Right forelimb (tissue), 1 donor: Measurements from ENCODE around the gene TMEM63A.
"Not testable (repeated sequence)": the region's sequence is repeated elsewhere in the genome, so short reads cannot be mapped to it uniquely, and the experiment has no call there.

Experiments
- DNase-seq: peaks from one replicate; pipeline ENCODE4 v3.0.0-alpha.2; 2018

The TMEM63A gene

DNA sequence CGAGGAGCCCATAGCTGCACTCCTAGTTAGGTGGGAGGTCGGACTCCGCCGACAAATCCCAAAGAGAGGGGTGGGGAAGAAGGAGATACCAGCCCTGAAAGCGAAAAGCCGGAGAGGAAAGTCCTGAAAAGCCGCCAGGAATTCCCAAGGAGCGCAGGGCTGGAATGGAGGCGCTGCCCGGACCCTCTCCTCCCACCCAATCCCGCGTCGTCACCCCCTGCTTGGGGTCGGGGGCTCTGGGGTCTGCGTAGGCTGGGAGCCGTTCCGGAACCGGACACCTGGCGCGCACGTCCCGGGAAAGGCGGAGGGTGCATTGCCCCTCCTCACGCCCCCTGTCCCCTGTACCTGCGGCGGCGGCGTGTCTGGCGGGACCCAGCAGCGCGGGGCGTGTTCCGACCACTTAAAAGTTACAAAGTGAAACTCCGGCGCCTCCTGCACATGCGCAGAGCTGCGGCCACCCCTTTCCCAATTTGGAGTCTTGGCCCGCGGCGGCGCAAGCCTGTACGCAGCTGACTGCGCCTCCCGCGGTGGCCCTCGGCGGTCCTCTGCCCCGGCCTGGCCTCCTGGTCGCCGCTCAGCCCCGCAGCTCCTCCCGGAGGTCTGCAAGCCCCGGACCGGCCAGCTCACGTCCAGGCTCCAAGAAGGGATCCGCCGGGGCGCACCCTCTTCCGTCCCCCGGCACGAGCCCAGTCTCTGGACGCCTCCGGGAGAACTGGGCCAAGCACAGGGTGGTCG lies at the start of gene TMEM63A:
Gene TMEM63A, minus strand, starts transcription at position 422 of the 735 bp plus-strand sequence. CDS start 4,800 bp downstream, outside the sequence.
- peak; percentile 94 for DNase-seq

DNA sequence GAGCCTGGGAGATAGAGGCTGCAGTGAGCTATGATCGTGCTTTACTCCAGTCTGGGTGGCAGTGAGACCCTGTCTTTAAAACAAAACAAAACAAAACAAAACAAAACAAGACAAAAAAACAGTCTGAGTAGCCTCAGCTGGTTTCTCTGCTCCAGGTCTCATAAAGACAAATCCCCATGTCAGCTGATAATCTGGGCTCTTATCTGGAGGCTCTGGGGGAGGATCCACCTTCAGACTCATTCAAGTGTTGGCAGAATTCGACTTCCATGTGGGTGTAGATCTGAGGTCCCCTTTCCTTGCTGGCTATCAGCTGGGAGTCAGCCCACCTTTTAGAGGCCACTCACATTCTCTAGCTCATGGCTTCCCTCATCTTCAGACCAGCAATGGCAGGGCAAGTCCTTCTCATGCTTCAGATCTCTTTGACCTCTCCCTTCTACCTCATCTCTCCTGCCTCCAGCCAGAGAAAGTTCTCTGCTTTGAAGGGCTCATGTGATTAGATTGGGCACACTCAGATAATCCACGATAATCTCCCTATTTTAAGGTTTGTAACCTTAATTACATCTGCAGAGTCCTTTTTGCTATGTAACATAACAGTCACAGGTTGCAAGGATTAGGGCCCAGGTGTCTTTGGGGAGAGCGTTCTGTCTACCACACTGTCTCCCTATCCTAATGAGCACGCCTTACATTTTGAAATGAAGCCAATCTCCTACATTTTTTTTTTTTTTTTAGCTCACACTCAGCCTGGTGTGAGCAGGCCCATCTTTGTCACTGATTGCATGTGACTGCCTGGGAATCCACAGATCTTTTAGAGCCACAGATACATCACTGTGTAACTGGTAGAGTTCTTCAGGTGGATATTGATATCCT lies 49.3 kb upstream of the TMEM63A start:
- DNase-seq, result no peak

DNA sequence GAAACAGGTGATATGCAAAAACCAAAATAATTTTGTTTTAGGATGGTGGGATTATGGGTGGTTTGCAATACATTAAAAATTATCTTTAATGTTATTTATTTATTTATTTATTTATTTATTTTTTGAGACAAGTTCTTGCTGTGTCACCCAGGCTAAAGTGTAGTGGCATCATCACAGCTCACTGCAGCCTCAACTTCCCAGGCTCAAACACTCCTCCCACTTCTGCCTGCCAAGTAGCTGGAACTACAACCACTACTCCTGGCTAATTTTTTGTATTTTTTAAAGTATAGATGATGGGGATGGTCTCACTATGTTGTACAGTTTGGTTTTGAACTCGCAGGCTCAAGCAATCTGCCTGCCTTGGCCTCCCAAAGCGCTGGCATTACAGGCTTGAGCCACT lies 48.4 kb upstream of the TMEM63A start:
- no peak for DNase-seq

DNA sequence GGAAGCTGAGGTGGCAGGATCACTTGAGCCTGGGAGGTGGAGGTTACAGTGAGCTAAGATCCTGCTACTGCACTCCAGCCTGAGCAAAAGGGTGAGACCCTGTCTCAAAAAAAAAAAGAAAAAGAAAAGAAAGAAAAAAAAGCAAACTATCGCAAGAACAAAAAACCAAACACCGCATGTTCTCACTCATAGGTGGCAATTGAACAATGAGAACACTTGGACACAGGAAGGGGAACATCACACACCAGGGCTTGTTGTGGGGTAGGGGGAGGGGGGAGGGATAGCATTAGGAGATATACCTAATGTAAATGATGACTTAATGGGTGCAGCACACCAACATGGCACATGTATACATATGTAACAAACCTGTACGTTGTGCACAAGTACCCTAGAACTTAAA lies 47.3 kb upstream of the TMEM63A start:
- DNase-seq, result not testable (repeated sequence)

DNA sequence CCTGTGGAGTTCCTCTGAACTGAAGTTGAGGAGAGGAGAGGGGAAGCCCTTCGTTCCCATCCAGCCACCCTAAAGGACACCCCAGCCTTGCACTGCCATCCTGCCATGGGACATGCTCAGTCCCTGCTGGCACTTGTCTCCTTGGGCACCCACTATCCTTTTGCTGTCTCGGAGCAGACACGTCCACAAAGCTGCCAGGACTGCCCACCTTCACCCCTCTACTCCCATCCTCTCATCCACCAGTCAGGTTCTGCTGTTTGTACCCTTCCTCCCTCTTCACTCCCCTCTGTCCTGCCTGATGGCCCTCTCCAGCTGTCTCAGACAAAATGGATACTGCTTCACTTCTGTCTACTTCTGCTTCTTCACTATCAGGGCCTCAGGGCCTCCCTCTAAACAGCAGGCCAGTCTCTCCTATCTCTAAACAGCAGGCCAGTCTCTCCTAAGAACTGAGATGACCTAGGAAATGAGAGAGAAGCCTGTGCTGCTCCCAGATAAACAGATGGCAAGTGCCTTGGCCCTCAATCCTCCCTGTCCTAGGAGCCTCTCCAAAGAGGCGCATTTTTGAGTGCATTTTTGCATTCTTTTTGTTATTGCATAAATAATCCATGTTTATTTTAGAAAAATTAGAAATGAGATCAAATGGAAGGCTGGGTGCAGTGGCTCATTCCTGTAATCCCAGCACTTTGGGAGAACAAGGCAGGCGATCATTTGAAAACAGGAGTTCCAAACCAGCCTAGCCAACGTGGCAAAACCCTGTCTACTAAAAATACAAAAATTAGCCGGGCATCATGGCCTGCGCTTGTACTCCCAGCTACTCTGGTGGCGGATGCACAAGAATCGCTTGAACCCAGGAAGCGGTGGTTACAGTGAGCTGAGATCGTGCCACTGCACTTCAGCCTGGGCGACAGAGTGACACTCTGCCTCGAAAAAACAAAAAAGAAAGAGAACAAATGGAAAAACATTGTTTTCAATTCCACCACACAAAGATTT lies 46.3 kb upstream of the TMEM63A start:
- no peak for DNase-seq

DNA sequence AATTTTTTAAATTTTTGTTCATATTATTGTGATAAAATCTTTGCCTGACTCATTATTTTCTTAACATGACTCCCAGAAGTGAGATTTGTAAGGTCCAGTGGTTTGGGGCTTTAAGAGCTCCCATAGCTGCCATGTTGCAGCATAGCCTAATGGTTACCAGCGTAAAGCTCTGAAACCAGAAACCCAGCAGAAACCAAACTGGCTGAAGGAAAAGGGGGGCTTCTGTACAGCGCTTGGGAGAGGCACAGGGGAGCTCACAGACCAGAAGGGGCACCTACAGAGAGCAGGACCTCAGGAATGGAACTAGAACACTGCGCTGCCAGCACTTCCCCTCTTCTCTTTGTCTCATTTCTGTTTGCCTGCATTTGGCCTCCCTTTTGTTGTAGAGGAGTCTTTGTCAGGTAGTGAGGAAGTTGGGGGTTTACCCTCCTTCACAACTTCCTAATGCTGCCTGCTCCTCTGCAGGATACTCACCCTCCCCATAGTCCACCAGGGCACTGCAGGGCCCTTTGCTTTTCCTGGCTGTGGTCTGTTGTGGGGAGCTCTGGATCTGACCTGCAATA lies 44.5 kb upstream of the TMEM63A start:
- no peak for DNase-seq

DNA sequence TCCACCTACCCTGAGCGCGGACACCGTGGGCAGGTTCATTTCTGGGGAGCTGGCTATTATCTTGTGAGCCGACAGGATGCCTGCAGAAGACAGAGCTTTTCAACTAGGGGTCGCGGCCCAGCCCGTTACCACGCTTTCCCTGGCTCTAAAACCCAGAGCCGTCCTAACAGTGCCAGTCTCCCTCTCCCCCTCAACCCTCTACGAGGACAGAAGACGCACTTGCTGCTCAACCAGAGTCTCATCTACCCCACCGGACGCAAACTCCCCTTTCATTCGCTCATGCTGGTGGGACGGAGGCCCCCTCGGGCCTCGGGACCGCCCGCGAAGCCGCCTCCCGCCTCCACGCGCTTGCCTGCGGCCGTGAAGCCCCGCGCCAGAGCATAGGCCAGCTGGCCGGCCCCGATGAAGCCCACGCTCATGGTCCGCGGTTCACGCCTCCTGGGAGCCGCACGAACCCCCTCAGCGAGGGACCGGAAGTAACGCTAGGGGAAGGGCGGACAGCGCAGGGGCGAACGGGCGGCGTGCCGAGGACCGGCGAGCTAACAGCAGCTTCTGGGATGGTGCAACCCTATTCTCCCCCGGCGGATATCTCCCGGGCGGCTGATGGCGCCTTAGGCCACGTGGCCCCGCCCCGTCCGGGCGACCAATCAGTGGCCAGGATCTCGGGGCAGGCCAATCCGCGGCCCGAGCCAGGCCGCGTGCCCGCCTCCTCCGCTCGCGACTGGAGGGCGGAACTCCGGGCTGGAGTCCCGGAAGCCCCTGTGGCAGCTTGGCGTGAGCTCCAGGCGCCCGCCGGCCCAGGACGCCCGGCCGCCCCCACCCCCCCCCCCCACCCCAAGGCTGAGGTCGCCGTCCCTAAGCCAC lies 41.7 kb upstream of the TMEM63A start, which contains the start of gene PYCR2:
Gene PYCR2, minus strand, starts transcription at position 559 of the 864 bp plus-strand sequence. Its CDS starts 140 bp downstream, at position 419.
- DNase-seq, result peak; percentile 96

DNA sequence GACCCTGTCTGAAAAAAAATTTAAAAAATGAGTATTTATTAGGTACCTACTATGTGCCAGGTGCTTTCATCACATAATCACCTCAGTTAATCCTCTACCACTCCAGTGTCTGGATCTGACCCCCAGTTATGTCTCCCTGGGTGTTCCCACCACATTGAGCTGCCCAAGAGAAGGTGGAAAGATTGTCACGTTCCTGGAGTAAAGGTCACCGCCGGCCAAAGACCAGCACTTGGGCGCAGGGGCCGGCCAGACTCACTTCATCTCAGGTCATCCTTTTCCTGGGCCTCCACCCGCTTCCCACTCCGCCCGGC lies 41.2 kb upstream of the TMEM63A start:
- no peak for DNase-seq

DNA sequence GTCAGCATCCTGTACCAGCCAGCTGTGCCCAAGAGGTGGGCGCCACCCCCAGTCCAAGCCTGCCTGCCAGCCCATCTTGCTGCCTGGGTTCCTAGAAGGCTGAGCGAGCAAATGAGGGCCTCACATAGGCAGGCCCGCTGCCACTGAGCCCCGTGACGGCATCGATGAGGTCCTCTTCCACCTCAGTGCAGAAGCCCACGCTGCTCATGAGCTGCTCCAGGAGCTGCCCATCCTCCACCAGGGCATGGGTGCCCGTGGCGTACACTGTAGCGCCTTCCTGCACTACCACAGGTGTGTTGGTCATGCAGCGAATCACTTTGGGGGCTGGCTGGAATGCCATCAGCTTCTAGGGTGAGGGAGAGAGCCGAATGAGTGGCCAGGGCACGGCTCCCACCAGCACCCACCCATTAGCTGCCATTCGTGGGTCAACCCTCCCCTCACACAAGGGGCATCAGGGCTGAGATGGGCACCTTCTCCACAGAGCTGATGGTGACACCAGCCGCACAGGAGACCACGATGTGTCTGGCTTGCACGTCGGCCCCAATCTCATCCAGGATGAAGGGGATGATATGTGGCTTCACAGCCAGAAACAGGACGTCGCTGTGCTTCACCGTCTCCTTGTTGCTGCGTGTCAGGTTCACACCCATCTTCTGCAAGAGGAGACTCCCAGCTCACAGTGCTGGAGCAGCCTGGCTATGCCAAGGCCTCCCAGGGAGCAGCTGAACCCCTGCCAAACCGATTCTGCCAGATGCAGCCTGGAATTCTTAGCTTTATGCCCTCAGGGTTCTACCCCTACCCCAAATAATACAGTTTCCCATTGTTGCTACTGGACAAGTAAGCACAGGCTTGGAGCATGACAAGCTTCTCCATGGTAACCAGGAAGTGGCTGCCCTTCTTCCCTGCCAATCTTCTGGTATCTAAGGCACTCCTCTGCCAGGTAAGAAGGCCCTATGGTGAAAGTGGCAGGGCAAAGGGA lies 39.8 kb upstream of the TMEM63A start:
- DNase-seq, result no peak

DNA sequence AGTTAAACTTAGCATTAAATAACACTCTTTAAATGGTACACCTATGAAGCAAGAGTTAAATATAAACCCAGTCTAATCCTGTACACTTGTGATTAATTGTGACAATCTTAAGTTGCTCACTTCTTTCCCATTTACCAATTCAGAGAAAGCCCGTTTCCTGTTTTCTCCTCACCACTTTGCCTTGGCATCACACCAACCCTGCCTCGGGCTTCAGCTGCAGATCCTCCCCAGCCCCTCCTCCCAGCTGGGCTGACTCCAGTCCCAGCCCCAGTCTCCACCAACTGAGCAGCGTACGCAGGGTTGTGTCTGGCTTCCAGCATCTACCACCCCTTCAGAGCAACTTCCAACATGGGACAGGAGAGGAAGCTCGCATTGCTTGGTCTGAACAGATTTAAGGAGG lies 37.7 kb upstream of the TMEM63A start:
- no peak for DNase-seq

DNA sequence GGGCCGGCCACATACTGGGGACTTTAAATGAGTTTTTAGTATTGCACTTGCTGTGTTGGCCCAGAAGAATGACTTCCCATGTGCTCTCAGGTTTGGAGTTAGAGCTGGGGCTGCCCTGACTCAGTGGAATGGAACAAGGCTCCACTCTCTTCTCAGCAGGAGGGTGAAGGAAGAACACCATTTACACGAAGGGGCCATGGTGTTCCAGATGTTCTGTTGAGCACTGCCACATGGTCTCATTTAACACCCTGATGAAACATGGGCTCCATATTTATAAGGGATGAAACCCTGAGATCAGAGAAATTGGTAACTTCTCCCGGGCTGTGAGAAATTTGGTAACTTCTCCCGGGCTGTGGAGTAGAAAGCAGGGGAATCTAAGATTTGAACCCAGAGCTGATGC lies 36.1 kb upstream of the TMEM63A start:
- DNase-seq, result no peak

DNA sequence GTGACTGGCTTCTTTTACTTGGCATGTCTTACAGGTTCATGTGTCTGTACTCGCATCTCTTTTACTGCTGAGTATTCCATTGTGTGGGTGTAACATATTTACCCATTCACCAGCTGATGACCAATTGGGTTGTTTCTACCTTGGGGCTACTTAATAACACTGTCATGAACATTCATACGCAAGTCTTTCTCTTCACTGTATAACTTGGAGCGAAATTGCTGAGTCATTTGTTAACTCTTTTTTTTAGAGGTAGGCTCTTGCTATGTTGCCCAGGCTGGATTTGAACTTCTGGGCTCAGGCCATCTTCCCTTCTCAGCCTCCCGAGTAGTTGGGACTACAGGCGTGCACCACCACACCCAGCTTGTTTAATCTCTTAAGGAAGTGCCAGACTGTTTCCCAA lies 35.4 kb upstream of the TMEM63A start:
- no peak for DNase-seq

DNA sequence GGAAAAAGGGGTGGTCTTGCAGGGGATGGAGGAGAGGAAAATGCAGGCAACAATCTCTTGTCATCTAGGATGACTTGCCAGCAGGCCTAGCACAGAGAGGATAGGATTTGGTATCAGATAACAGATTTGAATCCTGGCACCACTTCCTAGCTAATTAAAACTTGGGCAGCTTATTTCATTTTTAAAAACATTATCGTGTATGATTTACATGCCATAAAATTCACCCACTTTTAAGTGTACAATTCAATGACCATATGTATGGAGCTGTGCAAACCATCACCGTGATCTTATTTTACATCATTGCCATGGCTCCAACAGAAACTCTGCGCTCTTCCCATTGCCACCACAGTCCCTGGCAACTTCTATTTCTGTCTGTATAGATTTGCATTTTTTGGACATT lies 34.9 kb upstream of the TMEM63A start:
- DNase-seq, result no peak

DNA sequence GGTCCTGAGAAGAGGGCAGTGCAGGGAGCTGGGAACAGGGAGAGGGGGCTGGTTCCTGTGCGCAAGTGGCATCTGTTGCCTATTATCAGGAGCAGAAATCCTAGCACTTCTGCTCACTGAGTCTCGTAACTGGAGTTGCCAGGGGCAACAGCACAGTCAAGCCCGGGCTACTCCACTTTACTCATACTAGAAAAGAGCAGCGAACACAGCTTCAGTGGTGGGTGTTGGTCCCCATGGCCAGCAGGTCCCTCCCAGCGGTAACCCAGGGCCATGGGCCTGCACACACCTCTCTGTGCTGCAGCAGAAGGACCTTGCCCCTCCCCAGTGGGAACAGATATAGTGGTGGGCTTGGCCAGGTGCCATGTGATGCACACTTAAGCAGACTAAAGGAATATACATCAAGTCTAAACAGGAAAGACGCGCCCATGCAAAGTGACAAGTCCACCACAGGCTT lies 33.4 kb upstream of the TMEM63A start:
- DNase-seq, result no peak

DNA sequence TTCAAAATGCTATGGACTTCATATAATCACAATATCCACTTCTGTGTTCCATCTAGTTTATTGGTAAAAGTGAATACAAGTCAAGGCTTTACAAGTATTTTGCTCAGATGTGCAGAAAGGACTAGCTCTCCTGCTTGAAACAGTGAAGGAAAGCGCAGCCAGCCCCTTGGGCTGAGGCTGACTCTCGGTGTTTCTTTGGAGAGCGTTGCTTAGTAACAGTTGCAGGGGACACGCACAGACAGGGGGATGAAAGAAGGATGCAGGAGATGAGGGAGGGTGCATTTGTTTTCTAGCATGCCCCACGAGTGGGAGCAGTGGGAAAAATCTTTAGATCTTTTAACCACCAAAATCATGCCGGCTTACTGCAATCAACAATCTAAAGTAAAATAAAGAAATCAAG lies 32.8 kb upstream of the TMEM63A start:
- DNase-seq, result no peak

DNA sequence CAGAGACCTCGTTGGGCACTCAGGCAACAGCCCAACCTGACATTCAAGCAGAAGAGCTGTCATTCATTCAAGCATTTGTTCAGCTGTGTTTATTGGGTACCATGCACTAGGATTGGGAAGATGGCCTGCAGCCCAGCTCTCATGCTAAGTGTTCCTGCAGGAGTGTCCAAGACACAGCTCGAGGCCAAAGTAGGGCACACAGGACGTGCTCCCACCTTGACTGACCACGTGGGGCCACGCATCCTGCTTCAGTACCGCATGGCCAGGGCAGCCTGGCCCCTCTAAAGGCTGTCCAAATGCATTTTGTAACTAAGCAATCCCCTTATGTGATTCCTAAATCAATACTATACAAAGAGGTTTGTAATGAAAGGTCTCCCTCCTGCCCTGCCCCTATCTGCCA lies 32.2 kb upstream of the TMEM63A start:
- no peak for DNase-seq

DNA sequence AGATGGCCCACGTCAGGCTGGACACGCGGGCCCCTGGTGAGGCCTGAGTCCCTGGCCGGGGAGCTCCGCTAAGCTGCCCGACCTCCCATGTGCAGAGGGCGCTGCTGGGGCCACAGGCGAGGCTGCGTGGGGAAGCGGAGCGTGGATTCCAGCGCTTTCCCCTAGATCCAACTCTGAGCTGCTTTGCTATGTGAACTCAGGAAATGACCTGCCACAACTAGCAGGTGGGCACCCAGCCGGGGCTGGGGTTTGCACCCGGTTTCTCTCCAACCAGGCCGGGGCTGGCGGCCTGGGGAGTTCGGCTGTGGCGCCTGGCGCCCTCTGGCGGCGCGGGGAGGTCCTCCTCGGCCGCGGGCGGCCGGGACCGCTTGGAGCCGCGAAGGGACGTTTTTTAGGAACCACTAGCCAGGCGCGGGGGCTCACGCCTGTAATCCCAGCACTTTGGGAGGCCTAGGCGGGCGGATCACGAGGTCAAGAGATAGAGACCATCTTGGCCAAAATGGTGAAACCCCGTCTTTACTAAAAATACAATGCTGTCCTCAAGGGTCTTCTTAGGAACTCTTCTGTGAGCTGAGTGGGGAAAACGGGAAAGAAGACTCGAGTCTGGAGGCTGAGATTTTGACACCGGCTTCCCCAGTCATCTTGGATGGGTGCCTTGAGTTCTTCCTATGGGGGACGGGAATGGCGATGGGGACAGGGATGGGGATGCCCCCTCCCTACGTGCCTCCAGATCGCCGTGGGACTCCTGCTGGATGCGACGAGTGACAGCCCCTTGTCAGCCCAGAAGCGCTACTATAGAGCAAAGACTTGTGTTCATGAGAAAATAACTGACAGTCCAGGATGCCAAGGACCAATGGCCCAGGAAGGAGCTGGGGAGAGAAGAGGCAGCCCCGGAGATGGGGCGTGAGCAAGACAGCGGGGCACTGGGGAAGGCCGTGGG lies 29.3 kb upstream of the TMEM63A start:
- peak; percentile 84 for DNase-seq

DNA sequence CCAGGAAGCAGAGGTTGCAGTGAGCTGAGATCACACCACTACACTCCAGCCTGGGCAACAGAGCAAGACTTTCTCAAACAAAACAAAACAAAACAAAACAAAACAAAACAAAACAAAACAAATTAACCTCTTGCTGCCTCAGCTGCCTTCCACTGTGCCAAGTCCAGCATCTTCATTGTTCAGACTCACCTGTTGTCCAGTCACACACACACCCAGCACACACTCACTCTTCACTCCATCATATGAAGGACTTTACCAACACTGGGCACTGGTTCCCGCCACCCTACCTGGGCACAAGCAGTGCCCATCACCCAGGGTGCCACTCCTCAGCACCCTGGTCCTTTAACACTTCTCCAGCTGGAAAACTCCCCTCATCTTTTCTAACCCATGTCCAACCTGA lies 27.3 kb upstream of the TMEM63A start:
- no peak for DNase-seq

DNA sequence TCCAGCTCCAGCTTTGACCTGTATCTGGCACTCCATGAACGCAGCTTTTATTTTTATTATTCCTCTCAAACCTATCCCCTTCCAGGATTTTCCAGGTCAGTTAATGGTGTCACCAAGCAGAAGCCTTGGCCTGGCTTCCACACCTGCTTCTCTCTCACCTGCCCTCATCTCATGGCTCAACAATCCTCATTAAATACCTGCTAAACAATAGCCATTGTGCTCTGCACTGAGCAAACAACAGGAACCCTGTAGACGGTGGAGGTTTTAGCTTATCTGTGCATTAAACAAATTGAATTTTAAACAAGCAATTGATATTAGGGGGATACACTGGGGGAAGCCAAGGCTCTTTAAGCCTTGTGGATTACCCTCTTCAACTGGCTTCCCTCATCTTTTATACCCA lies 26.6 kb upstream of the TMEM63A start:
- no peak for DNase-seq
